Esophagus squamous epithelium (tissue), 5 donors: ENCODE data around the gene CPNE9. TPM values are rescaled to one million over a fixed set of nuclear protein-coding genes. Genes with fewer than 3 reads are reported as not detected.

Experiments used
- DNase-seq: peaks from one replicate; lab custom pipeline; 2025; lab: John Stamatoyannopoulos, UW
- H3K27ac ChIP-seq, 4 donors: fragments of 200-600 bp; sonication (generic); one replicate each; pipeline ENCODE4 v1.5.1; 2016 to 2019; ENCODE audit warnings: mild to moderate bottlenecking in 1 of 4
- H3K27me3 ChIP-seq, 4 donors: fragments of 200-600 bp; sonication (generic); 1 replicate in 3 of 4; 2 replicates in 1 of 4; pipeline versions ENCODE4 v1.5.1 to v1.6.0; 2017 to 2021; ENCODE audit warnings: antibody characterized with exemption in 1 of 4
- H3K36me3 ChIP-seq, 3 donors: fragments of 200-600 bp; sonication (generic); one replicate each; pipeline ENCODE4 v1.5.1; 2016 to 2019
- H3K4me1 ChIP-seq, 3 donors: fragments of 200-600 bp; sonication (generic); one replicate each; pipeline ENCODE4 v1.5.1; 2017 to 2019
- H3K4me3 ChIP-seq, 4 donors: fragments of 200-600 bp; sonication (generic); 1 replicate in 3 of 4; 2 replicates in 1 of 4; pipeline ENCODE4 v1.5.1; 2016 to 2019; ENCODE audit warnings: mild to moderate bottlenecking in 2 of 4, moderate library complexity in 1 of 4
- H3K9me3 ChIP-seq, 3 donors: fragments of 200-600 bp; sonication (generic); one replicate each; pipeline ENCODE4 v1.5.1; 2016 to 2019
- CTCF ChIP-seq, 6 experiments: fragments of 450-650 bp in 4 of 6; fragments of 200-600 bp in 2 of 6; sonication (generic) in 2 of 6; IDR thresholded peaks; one replicate each; pipeline ENCODE4 v1.5.1; 2016 to 2019; ENCODE audit warnings: antibody characterized with exemption in 6 of 6, mild to moderate bottlenecking in 4 of 6, moderate library complexity in 4 of 6
- POLR2A ChIP-seq, 4 donors: fragments of 450-650 bp; IDR thresholded peaks; one replicate each; pipeline ENCODE4 v1.6.1; 2017; ENCODE audit warnings: antibody characterized with exemption in 4 of 4, mild to moderate bottlenecking in 4 of 4, moderate library complexity in 3 of 4
- WGBS, 2 donors: methylation state at CpG; one replicate each; pipeline ENCODE4 v1.1.5; 2018; 5-methylcytosine and 5-hydroxymethylcytosine counted together
- intact Hi-C: fragments of 100-400 bp; cut with DNase I; formaldehyde crosslinking; loops from one replicate; pipeline ENCODE4 v1.15.0; 2022
- total RNA-seq, 4 donors: library from RNA; depleted of rRNA; stranded (reverse); fragments of >200 nt; gene quantifications; one replicate each; pipeline ENCODE4 v1.1.0, GENCODE V29; 2016
- donor health status: DM: yes; HTN: yes; CAD: no.

Gene CPNE9
- total RNA-seq, 4 donors from 2014 or later: not detected

- TF ChIP-seq POLR2A (IDR thresholded peaks at IDR 0.05) (no peak), CTCF (IDR thresholded peaks at IDR 0.05) (no peak)
- Histone ChIP-seq H3K27ac (no peak overlapping the region), H3K27me3 (no peaks in the 10 kb centered on the region), H3K36me3 (peaks cover 0 to 45% (median 5%) of the 10 kb centered on the region in 3 donors), H3K4me1 (peaks cover 0 to 32% (median 4%) of the 10 kb centered on the region in 3 donors), H3K4me3 (no peak overlapping the region), H3K9me3 (no peaks in the 10 kb centered on the region)
- intact Hi-C loops: no loop called here
- WGBS, 2 donors: 76 to 83% methylated on average over 4 to 5 of the region's 5 CpGs
- DNase-seq: no peak
Measured at GRCh38 chr3:9778143-9779074, 74.8 kb downstream of the CPNE9 start.

- H3K36me3 ChIP-seq: peaks cover 5 to 52% (median 5%) of the 10 kb centered on the region in 3 donors
- H3K27me3 ChIP-seq: no peaks in the 10 kb centered on the region
- WGBS, 2 donors: 79 to 82% methylated on average over 3 of the region's 6 CpGs
- TF ChIP-seq CTCF (IDR thresholded peaks at IDR 0.05) (no peak), POLR2A (IDR thresholded peaks at IDR 0.05) (no peak)
- no peaks in the 10 kb centered on the region for H3K9me3 ChIP-seq
- H3K27ac ChIP-seq: no peak overlapping the region
- no peak for DNase-seq
- no peak overlapping the region for H3K4me3 ChIP-seq
- H3K4me1 ChIP-seq: peaks cover 0 to 32% (median 4%) of the 10 kb centered on the region in 3 donors
- intact Hi-C loops: no loop called here
Measured at GRCh38 chr3:9779075-9779593, 75.5 kb downstream of the CPNE9 start.

Other genes with a start within 250 kb of the CPNE9 start
- under 1 TPM in 1 of 4 donors, not detected in 3; 0.23 TPM for gene LHFPL4, start 150.0 kb upstream of the CPNE9 start, total RNA-seq
- gene MTMR14, start 54.3 kb upstream of the CPNE9 start, total RNA-seq: 10 to 100 TPM; 21.4 to 29.6 (median 22.9) TPM
- gene BRPF1, start 27.9 kb downstream of the CPNE9 start, total RNA-seq: 10 to 100 TPM in 3 of 4 donors, 1 to 10 TPM in 1; 9.8 to 18.3 (median 15.4) TPM
- gene OGG1, start 46.1 kb downstream of the CPNE9 start, total RNA-seq: 10 to 100 TPM in 2 of 4 donors, 1 to 10 TPM in 2; 9.5 to 20.6 (median 10.5) TPM
- gene CAMK1, start 66.1 kb downstream of the CPNE9 start, total RNA-seq: 10 to 100 TPM in 2 of 4 donors, 1 to 10 TPM in 2; 2.9 to 19.6 (median 7.6) TPM
- gene TADA3, start 88.6 kb downstream of the CPNE9 start, total RNA-seq: 10 to 100 TPM; 34.7 to 54.4 (median 44.8) TPM
- 100 to 1,000 TPM; 125 to 244 (median 167) TPM for gene ARPC4, start 89.2 kb downstream of the CPNE9 start, total RNA-seq
- gene TTLL3, start 106.4 kb downstream of the CPNE9 start, total RNA-seq: 10 to 100 TPM in 3 of 4 donors, 1 to 10 TPM in 1; 7.6 to 29.2 (median 10.2) TPM
- gene RPUSD3, start 140.2 kb downstream of the CPNE9 start, total RNA-seq: 10 to 100 TPM; 34.7 to 46.4 (median 41.4) TPM
- not detected for gene CIDEC, start 176.4 kb downstream of the CPNE9 start, total RNA-seq
- gene JAGN1, start 186.8 kb downstream of the CPNE9 start, total RNA-seq: 10 to 100 TPM; 24.7 to 40.8 (median 33.3) TPM
- 10 to 100 TPM in 3 of 4 donors, 1 to 10 TPM in 1; 7.5 to 15.3 (median 12.1) TPM for gene IL17RE, start 199.0 kb downstream of the CPNE9 start, total RNA-seq
- 10 to 100 TPM; 30.6 to 48.7 (median 37.4) TPM for gene IL17RC, start 213.3 kb downstream of the CPNE9 start, total RNA-seq
- gene CRELD1, start 230.0 kb downstream of the CPNE9 start, total RNA-seq: 10 to 100 TPM; 10.8 to 17.0 (median 13.8) TPM
- 1 to 10 TPM in 2 of 4 donors, under 1 TPM in 2; 0.72 to 1.9 (median 1.0) TPM for gene PRRT3, start 248.6 kb downstream of the CPNE9 start, total RNA-seq